ENCODE data around the gene KIF16B. TPM values are rescaled to one million over a fixed set of nuclear protein-coding genes. Genes with fewer than 3 reads are reported as not detected.

KIF16B gene
- total RNA-seq, 1 experiment from 2014 or later, result 7.0 TPM

GRCh38 chr20:16363506-16364319 is 209.5 kb downstream of the KIF16B start:
- intact Hi-C loops (cut with micrococcal nuclease), result no loop called here
- H3K9me3 ChIP-seq (ENCODE audit: control insufficient read depth in 1 of 2, insufficient read depth in 1 of 2, low read depth in 1 of 2, low read length in 2 of 2), result no peaks in the 10 kb centered on the region
- no TSS peak for BruUV-seq (replicated peaks)
- H4K20me1 ChIP-seq (ENCODE audit: insufficient read depth), result no peaks in the 10 kb centered on the region
- no peak overlapping the region for H3K4me3 ChIP-seq (replicated peaks in 1 of 2; ENCODE audit: low read depth in 1 of 2, low read length in 2 of 2)
- ChIA-PET RAD21 (ENCODE audit: low non-redundant PET in 1 of 2, low total read pairs in 2 of 2, uncharacterized antibody in 2 of 2, unreplicated experiment in 2 of 2) (no interaction called here), POLR2A (no interaction called here), CTCF (no interaction called here)
- TF ChIP-seq SRF (IDR thresholded peaks at IDR 0.05; ENCODE audit: low read depth) (no peak), CEBPB (IDR thresholded peaks at IDR 0.05; ENCODE audit: low read depth) (no peak), POLR2A (IDR thresholded peaks at IDR 0.05; ENCODE audit: borderline replicate concordance, extremely low read depth, insufficient read depth, insufficient read length) (no peak), MAX (IDR thresholded peaks at IDR 0.05) (no peak), ZNF274 (IDR thresholded peaks at IDR 0.05; ENCODE audit: low read depth, low read length) (no peak)
- no peaks in the 10 kb centered on the region for H3K4me1 ChIP-seq (ENCODE audit: control insufficient read depth in 1 of 2, insufficient read depth in 2 of 2, low read length in 2 of 2)
- no peaks in the 10 kb centered on the region for H3K9me2 ChIP-seq (ENCODE audit: insufficient read depth)
- no peak overlapping the region for H3K27ac ChIP-seq (ENCODE audit: low read depth, low read length)
- no peak overlapping the region for H3K4me2 ChIP-seq (ENCODE audit: low read length)
- no peak overlapping the region for H3K9ac ChIP-seq (ENCODE audit: low read length)
- DNase-seq (ENCODE audit: low read depth, low spot score) (no peak), ATAC-seq (no peak)
- no peaks in the 10 kb centered on the region for H3K79me2 ChIP-seq (ENCODE audit: insufficient read depth, low read length)
- no peak overlapping the region for H2AFZ ChIP-seq (ENCODE audit: low read depth, low read length, poor library complexity, severe bottlenecking)
- H3K36me3 ChIP-seq (ENCODE audit: control insufficient read depth in 1 of 2, insufficient read depth in 2 of 2, low read length in 2 of 2), result no peaks in the 10 kb centered on the region
- no peaks in the 10 kb centered on the region for H3K27me3 ChIP-seq (ENCODE audit: insufficient read depth, low read length)

- DNase-seq (ENCODE audit: low read depth, low spot score), result no peak
- TF ChIP-seq ELF1 (IDR thresholded peaks at IDR 0.05; ENCODE audit: borderline replicate concordance, low read depth) (no peak), EZH2 (IDR thresholded peaks at IDR 0.05) (no peak), ATF3 (IDR thresholded peaks at IDR 0.05) (no peak), CBX3 (IDR thresholded peaks at IDR 0.05; ENCODE audit: low read depth) (no peak), TCF7L2 (IDR thresholded peaks at IDR 0.05; ENCODE audit: borderline replicate concordance, extremely low read depth, insufficient read depth, insufficient read length) (no peak), ZNF274 (IDR thresholded peaks at IDR 0.05; ENCODE audit: low read depth, low read length) (no peak), SRF (IDR thresholded peaks at IDR 0.05; ENCODE audit: low read depth) (no peak), ZFX (IDR thresholded peaks at IDR 0.05) (no peak), FOSL1 (IDR thresholded peaks at IDR 0.05; ENCODE audit: low read depth) (no peak), YY1 (IDR thresholded peaks at IDR 0.05; ENCODE audit: extremely low read depth, insufficient replicate concordance, low read depth, low read length) (no peak), CTCF (IDR thresholded peaks at IDR 0.05 in 2 of 3, conservative IDR thresholded peaks at IDR 0.05 in 1 of 3; ENCODE audit: borderline replicate concordance in 1 of 3, insufficient read depth in 1 of 3, low read depth in 2 of 3, low read length in 2 of 3) (no peak), POLR2AphosphoS5 (IDR thresholded peaks at IDR 0.05; ENCODE audit: low read depth, low read length) (no peak)
- no peaks in the 10 kb centered on the region for H3K36me3 ChIP-seq (ENCODE audit: control insufficient read depth in 1 of 2, insufficient read depth in 2 of 2, low read length in 2 of 2)
- no peak overlapping the region for H2AFZ ChIP-seq (ENCODE audit: low read depth, low read length, poor library complexity, severe bottlenecking)
- H3K9ac ChIP-seq (ENCODE audit: low read length), result no peak overlapping the region
- no peak for ATAC-seq
- intact Hi-C loops (cut with micrococcal nuclease), result no loop called here
- no peaks in the 10 kb centered on the region for H3K27me3 ChIP-seq (ENCODE audit: insufficient read depth, low read length)
- no peaks in the 10 kb centered on the region for H3K9me2 ChIP-seq (ENCODE audit: insufficient read depth)
- H3K9me3 ChIP-seq (ENCODE audit: control insufficient read depth in 1 of 2, insufficient read depth in 1 of 2, low read depth in 1 of 2, low read length in 2 of 2), result no peaks in the 10 kb centered on the region
- CTCF ChIA-PET, result no interaction called here
- no peaks in the 10 kb centered on the region for H4K20me1 ChIP-seq (ENCODE audit: insufficient read depth)
- H3K4me3 ChIP-seq (replicated peaks in 1 of 2; ENCODE audit: low read depth in 1 of 2, low read length in 2 of 2), result no peak overlapping the region
- H3K4me2 ChIP-seq (ENCODE audit: low read length), result no peak overlapping the region
- POLR2A ChIA-PET, result no interaction called here
- RAD21 ChIA-PET (ENCODE audit: low non-redundant PET in 1 of 2, low total read pairs in 2 of 2, uncharacterized antibody in 2 of 2, unreplicated experiment in 2 of 2), result no interaction called here
- no peak overlapping the region for H3K27ac ChIP-seq (ENCODE audit: low read depth, low read length)
- no peaks in the 10 kb centered on the region for H3K79me2 ChIP-seq (ENCODE audit: insufficient read depth, low read length)
- no TSS peak for BruUV-seq (replicated peaks)
- no peaks in the 10 kb centered on the region for H3K4me1 ChIP-seq (ENCODE audit: control insufficient read depth in 1 of 2, insufficient read depth in 2 of 2, low read length in 2 of 2)
Measured at GRCh38 chr20:16362642-16363041, 210.6 kb downstream of the KIF16B start.
